ENCODE results near the gene PRR35.

PRR35 gene

DNA sequence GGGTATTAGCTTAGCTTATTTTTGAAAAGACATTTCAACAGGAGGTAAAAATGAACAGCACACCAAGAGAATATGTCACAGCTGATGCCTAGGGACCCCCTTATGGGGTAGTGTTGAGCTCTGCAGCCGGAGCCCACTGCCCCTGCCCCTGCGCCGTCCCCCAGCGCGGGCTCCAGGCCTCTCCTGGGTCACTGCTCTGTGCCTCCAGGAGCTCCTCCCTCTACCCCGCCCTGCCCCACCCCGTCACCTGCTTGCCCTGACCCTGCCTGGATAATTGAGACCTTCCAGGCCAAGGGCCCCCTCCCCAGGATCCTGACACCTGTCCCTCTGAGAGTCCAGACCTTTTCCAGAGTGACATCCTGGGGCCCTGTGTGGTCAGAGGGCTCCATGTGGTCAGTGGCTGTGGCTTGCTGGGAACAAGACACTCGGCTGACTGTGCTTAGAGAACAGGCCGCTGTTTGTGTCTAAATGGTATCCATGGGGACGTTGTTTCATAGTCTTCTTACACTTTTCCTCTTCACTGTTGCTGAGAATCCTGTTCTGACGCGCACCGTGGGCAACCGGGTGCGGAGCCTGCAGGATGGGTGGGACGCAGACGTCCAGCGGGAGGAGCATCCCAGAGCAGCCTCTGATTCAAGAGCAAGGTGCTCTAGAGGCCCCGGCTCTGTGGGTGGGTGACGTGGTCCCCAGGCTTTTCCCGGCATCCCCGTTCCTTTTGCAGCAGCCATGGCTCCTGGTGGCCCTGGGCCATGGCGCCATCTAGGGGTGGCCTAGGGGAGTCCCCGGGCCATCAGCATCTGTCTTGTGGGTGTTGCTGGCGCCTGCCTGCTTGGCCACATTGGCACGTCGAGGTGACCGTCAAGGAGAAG lies 50.6 kb downstream of the PRR35 start:
- Histone ChIP-seq H3K9me3 (ENCODE audit: control insufficient read depth, insufficient read depth, low read length) (no peaks in the 10 kb centered on the region), H3K36me3 (ENCODE audit: insufficient read depth, low read length) (no peaks in the 10 kb centered on the region), H3K4me1 (ENCODE audit: insufficient read depth, low read length) (0 out of 2 replicates have a peak, but pooled peaks cover 3% of the 10 kb centered on the region), H3K9ac (ENCODE audit: low read depth, low read length) (no peak overlapping the region)

DNA sequence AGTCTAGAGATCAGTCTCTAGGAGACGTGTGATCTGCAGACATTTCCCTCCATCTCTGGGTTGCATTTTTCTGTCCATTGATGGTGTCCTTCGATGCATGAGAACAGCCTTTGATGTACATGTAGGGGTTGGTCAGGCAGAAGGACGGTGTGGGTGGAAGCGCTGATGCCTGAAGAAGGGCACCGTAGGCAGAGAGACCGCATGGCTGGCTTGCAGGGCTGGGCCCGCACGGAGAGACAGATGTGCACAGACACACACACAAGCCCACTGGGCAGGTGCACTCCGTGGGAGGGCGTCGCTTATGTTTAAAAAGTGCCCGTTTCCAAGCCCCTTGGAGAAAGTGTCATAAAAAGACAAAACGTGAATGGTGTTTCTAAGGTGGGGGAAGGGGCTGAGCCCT lies 54.9 kb downstream of the PRR35 start:
- H3K9ac ChIP-seq (ENCODE audit: low read depth, low read length), result no peak overlapping the region
- no peaks in the 10 kb centered on the region for H3K36me3 ChIP-seq (ENCODE audit: insufficient read depth, low read length)
- 0 out of 2 replicates have a peak, but pooled peaks cover 3% of the 10 kb centered on the region for H3K4me1 ChIP-seq (ENCODE audit: insufficient read depth, low read length)
- H3K9me3 ChIP-seq (ENCODE audit: control insufficient read depth, insufficient read depth, low read length), result no peaks in the 10 kb centered on the region
